Fibroblast of villous mesenchyme (primary cell): ENCODE results near the gene COMT. TPM values are rescaled to one million over a fixed set of nuclear protein-coding genes. Genes with fewer than 3 reads are reported as not detected.

ENCODE experiments used
- DNase-seq: peaks from one replicate; pipeline ENCODE4 v3.0.0-alpha.2; 2010; ENCODE audit warnings: low read depth
- H3K4me3 ChIP-seq: 2 replicates; pipeline ENCODE4 v1.5.1; 2011; ENCODE audit warnings: low read depth, mild to moderate bottlenecking, low read length
- total RNA-seq: library from RNA; depleted of rRNA; stranded (reverse); fragments of >200 nt; gene quantifications from 2 replicates; pipeline ENCODE4 v1.2.3, GENCODE V29; 2012
- TF ChIP-seq, protein P1 (sequence below): IDR thresholded peaks from 2 replicates; pipeline ENCODE4 v1.5.1; 2012; ENCODE audit warnings: low read depth, mild to moderate bottlenecking, low read length; ENCODE audit not compliant: insufficient read depth

Gene COMT
- total RNA-seq, 1 donor = 173 TPM

DNA sequence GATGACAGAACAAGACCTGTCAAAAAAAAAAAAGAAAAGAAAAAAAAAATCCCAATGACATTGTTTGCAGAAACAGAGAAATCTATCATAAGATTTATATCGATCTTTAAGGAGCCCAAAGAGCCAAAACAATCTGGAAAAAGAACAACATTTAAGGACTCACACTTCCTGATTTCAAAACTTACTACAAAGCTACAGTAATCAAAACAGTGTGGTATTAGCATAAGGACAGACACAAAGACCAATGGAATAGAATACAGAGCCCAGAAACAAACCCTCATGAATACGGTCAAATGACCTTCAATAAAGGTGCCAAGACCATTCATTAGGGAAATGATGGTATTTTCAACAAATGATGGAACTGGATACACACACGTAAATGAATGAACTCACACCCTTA lies 62.9 kb downstream of the COMT start:
- no peak overlapping the region for H3K4me3 ChIP-seq
- TF ChIP-seq, protein P1, sequence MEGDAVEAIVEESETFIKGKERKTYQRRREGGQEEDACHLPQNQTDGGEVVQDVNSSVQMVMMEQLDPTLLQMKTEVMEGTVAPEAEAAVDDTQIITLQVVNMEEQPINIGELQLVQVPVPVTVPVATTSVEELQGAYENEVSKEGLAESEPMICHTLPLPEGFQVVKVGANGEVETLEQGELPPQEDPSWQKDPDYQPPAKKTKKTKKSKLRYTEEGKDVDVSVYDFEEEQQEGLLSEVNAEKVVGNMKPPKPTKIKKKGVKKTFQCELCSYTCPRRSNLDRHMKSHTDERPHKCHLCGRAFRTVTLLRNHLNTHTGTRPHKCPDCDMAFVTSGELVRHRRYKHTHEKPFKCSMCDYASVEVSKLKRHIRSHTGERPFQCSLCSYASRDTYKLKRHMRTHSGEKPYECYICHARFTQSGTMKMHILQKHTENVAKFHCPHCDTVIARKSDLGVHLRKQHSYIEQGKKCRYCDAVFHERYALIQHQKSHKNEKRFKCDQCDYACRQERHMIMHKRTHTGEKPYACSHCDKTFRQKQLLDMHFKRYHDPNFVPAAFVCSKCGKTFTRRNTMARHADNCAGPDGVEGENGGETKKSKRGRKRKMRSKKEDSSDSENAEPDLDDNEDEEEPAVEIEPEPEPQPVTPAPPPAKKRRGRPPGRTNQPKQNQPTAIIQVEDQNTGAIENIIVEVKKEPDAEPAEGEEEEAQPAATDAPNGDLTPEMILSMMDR = no peak
- no peak for DNase-seq

DNA sequence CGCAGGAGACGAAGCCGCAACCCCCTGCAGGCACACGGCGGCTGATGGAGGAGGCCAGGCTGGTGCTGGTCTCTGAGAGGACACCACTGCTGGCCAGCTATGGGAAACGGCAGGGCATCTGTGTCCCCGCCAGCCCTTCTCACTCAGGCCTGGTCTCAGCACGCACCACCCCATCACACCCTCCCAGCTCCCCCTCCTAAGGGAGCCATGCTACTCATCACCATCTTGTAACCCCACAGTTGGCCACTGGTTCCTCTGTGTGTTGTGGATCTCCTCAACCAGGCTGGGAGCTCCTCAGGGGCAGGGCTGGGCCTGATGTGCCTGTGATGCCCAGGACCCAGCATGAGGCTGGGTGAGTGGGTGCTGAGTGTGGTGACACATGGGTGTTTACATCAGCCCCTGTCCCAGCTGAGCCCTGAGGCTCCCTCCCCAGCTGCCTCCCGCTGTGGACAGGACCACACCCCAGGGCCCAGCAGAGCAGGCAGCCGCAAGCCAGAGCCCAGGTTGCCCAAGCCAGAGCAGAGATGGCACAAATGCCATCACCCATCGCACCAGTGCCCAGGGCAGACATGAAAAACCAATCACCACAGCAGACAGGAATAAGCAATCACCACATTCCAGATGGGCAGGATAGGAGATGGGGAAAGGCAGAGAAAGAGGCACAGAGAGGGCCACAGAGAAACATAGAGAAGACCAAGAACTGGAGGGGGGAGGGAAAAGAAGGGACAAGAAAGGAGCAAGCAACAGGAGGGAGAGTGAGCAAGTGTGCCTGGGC lies 66.8 kb downstream of the COMT start:
- TF ChIP-seq, protein P1 = no peak
- DNase-seq = no peak
- no peak overlapping the region for H3K4me3 ChIP-seq

DNA sequence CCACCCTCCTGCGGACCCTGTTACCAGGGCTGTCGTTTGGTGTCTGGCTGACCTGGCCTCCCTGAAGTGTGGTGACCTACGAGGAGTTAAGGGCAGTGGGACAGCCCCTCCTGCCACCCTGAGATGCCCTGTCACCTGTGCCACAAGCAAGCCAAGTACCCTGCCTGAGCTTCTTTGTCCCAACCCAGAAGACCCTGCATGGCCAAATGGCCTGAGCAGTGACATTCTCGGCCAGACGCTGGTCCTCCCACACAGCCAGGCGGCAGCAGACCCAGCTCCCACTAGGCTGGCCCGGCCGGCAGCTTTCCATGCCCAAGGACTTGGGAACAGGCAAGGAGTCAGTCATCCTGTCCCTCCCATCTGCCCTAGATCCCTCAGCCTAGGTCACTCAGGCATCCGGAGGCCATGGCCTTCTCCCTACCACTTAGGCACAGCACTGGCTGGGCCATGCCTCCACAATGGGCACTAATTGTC lies 67.5 kb downstream of the COMT start:
- DNase-seq = no peak
- H3K4me3 ChIP-seq = no peak overlapping the region
- TF ChIP-seq, protein P1 = no peak

DNA sequence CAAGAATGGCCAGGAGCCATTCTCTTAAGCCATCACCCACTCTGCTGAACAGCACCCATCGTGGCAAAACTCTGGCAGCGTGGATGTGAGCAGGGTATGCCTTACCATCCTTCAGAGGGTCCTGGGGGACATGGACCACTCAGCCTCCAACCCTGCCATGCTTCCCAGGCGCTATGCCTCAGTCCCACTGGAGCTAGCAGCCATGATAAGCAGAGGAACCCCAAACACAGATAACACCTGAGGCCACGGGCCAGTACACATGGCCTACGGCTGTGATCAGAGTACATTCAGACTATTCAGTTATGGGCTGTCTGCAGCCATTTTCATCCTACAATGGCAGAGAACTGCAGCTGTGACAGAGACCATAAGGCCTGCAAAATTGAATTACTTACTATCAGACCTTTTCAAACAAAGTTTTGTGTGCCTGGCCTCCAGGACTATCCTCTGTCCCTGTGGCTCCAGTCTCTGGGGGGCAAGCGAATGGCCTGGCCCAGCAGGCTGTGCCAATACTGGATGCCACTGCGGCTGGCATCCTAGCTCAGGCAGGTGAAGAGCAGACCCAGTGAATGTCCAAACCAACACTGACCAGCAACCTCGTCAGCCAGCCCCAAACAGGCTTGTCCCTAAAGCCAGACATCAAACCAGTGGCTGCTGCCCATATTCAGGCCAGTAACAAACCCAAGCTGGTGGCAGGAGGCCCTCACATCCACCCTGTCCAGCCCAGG lies 68.2 kb downstream of the COMT start:
- TF ChIP-seq, protein P1 = no peak
- no peak overlapping the region for H3K4me3 ChIP-seq
- DNase-seq = no peak

DNA sequence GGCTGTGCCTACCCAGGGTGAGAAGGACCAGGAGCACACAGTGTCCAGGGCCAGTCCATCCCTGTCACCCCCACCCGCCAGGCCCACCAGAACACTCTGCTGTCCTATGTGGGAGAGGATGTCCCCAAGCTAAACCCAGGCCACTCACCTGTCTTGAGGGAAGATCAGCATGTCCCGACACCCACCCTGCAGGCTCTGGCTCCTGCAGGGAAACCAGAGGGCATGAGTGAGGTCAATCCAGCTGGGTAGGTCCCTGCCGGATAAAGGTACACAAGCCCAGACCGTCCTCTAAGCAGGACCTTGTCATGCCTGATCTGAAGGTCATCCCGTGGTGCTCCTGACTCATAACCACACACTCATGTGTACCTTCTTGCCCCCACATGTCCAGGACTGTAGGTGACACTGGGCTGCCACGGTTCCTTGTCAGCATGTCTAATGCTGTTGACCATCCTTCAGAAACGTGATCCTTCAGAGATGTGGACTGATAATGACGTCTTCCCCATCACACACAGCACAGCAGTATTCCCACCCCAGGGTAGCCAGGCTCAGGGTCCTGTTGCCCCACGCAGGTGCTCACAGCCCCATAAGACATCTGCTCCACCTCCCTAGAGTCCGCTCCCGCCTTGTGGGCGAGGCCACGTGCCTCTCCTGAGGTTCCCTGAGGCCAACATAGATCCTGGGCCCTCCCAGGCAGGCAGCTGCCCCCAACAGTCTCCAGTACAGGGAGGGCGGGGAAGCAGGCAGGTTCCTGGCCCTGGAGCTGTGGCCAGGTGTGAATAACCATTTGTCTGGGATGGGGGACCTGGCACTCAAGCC lies 68.9 kb downstream of the COMT start:
- DNase-seq = no peak
- TF ChIP-seq, protein P1 = no peak
- H3K4me3 ChIP-seq = no peak overlapping the region

DNA sequence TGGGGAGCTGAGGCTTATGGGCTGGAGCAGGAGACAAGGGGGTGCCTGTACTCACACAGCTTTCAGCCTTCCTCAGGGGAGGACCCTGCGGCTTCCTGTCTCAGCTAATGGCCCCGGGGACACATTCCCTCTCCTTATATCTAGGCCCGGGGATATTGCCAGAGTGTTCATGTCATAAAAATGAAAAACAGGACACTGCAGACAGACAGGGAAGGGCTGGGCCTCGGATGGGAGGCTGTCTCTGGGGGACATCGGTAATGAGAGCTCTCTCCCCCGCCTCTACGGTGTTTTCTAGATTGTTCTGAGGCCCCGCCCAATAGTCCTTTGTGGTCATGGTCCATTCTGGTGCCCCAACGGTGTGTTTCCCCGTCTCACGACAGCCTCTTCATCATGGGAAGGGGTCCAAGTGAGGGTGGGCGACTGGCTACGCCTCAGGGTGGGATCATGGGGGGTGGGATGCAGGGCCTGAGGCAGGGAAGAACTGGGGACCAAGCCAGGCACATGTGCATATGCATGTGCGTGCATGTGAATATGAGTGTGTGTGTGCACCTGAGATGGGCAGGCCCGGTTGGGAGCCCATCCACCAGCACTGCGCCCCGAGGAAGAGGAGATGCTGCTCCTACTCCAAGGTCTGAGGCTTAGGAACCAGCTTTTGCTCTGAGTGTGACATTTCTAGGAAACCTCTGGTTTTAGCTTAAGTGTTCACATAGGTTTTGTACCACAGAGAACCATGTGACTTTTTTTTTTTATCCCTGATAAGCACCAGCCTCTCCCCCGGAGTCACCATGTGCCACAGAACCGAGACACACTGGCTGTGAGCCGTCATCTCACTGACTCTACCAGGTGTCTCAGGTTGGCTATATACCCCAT lies 69.8 kb downstream of the COMT start:
- no peak overlapping the region for H3K4me3 ChIP-seq
- TF ChIP-seq, protein P1 = no peak
- DNase-seq = no peak
